HepG2 (cell line): ENCODE results near the gene CYB5R2. TPM values are rescaled to one million over a fixed set of nuclear protein-coding genes. Genes with fewer than 3 reads are reported as not detected.

Experiments
- ATAC-seq: fragments of 200-7000 bp; cut with Tn5 transposase; 3 replicates; pipeline ENCODE4 v1.9.1; 2020; ENCODE audit warnings: mild to moderate bottlenecking, moderate library complexity
- BruUV-seq: library from RNA; stranded (reverse); fragments of 400-500 nt; replicated peaks from 2 replicates; lab custom pipeline; 2021; lab: Mats Ljungman, UMichigan
- CTCF ChIA-PET: fragments of 300-600 bp; formaldehyde crosslinking; extraction: SDS; loops from one replicate; lab custom pipeline; 2021; ENCODE audit warnings: low total read pairs, inconsistent platforms, low intra/inter-chr PET ratio; lab: Yijun Ruan, JAX
- POLR2A ChIA-PET: fragments of 350-600 bp; sonication (Branson Sonifier 250); formaldehyde crosslinking; loops from one replicate; lab custom pipeline; 2020; ENCODE audit warnings: antibody characterized with exemption, inconsistent platforms; lab: Yijun Ruan, JAX
- DNase-seq: peaks from one replicate; pipeline ENCODE4 v3.0.0-alpha.2; 2015; ENCODE audit warnings: low spot score
- FAIRE-seq: peaks from 3 replicates; lab custom pipeline; 2011; peaks lifted over from hg19 to GRCh38; lab: Jason Lieb, UNC
- H2AFZ ChIP-seq: one replicate; pipeline ENCODE4 v1.6.1; 2011; ENCODE audit warnings: low read length, inconsistent platforms
- H3K27ac ChIP-seq: fragments of 300-600 bp; 3 replicates; pipeline ENCODE4 v1.8.0; 2011; ENCODE audit warnings: mixed run types, mild to moderate bottlenecking, mixed read lengths, low read length, inconsistent platforms; ENCODE audit not compliant: insufficient read depth; ENCODE audit errors: extremely low read length
- H3K27me3 ChIP-seq, 2 experiments: fragments of 200-600 bp in 1 of 2; 2 replicates in 1 of 2; 3 replicates in 1 of 2; pipeline versions ENCODE4 v1.6.0 to v1.8.0; 2011; ENCODE audit warnings: low read length in 2 of 2, mild to moderate bottlenecking in 2 of 2, moderate library complexity in 2 of 2, inconsistent platforms in 1 of 2; ENCODE audit not compliant: insufficient read depth in 2 of 2, control insufficient read depth in 1 of 2
- H3K36me3 ChIP-seq, 2 experiments: fragments of 200-600 bp in 1 of 2; replicated peaks in 1 of 2; 2 replicates in 1 of 2; 3 replicates in 1 of 2; pipeline versions ENCODE4 v1.5.1 to v1.8.0; 2011; ENCODE audit warnings: low read length in 2 of 2, inconsistent platforms in 1 of 2; ENCODE audit not compliant: insufficient read depth in 2 of 2, control insufficient read depth in 1 of 2
- H3K4me1 ChIP-seq: 2 replicates; pipeline ENCODE4 v1.5.1; 2012; ENCODE audit warnings: low read length, inconsistent platforms; ENCODE audit not compliant: insufficient read depth
- H3K4me2 ChIP-seq: 2 replicates; pipeline ENCODE4 v1.6.0; 2011; ENCODE audit warnings: low read depth, low read length, inconsistent platforms
- H3K4me3 ChIP-seq, 3 experiments: fragments of 200-600 bp in 1 of 3; sonication (generic), shearing (Covaris generic) in 1 of 3; replicated peaks in 1 of 3; 2 replicates each; pipeline ENCODE4 v1.5.1; 2011 to 2016; ENCODE audit warnings: low read length in 3 of 3, inconsistent platforms in 2 of 3, low read depth in 2 of 3, mild to moderate bottlenecking in 2 of 3, control low read depth in 1 of 3, mixed read lengths in 1 of 3; ENCODE audit not compliant: insufficient read depth in 1 of 3
- H3K79me2 ChIP-seq: one replicate; pipeline ENCODE4 v1.6.1; 2011; ENCODE audit warnings: low read length, inconsistent platforms; ENCODE audit not compliant: insufficient read depth
- H3K9ac ChIP-seq: 2 replicates; pipeline ENCODE4 v1.6.0; 2011; ENCODE audit warnings: mild to moderate bottlenecking, low read depth, low read length, inconsistent platforms; ENCODE audit not compliant: insufficient read depth
- H3K9me3 ChIP-seq: 2 replicates; pipeline ENCODE4 v1.5.1; 2012; ENCODE audit warnings: mild to moderate bottlenecking, low read length
- H4K20me1 ChIP-seq: 2 replicates; pipeline ENCODE4 v1.6.0; 2011; ENCODE audit warnings: inconsistent platforms, mild to moderate bottlenecking, low read length, moderate library complexity; ENCODE audit not compliant: insufficient read depth
- ARHGAP35 ChIP-seq: sonication (generic); formaldehyde crosslinking; IDR thresholded peaks from 2 replicates; pipeline ENCODE4 v1.9.0; 2022; ENCODE audit warnings: mild to moderate bottlenecking, inconsistent platforms, moderate library complexity, missing genetic modification reagents, borderline replicate concordance
- FOSL2 ChIP-seq: sonication (generic); formaldehyde crosslinking; IDR thresholded peaks from 2 replicates; pipeline ENCODE4 v1.4.0; 2020; ENCODE audit warnings: missing genetic modification reagents
- HNRNPL ChIP-seq: fragments of 200-400 bp; formaldehyde crosslinking; IDR thresholded peaks from 2 replicates; pipeline ENCODE4 v1.6.1; 2017; ENCODE audit warnings: mild to moderate bottlenecking, low read depth, low read length
- HOXA9 ChIP-seq: sonication (generic); formaldehyde crosslinking; IDR thresholded peaks from 2 replicates; pipeline ENCODE4 v1.8.1; 2022; ENCODE audit warnings: missing genetic modification reagents, mild to moderate bottlenecking, moderate library complexity, borderline replicate concordance
- KLF12 ChIP-seq: sonication (generic); formaldehyde crosslinking; IDR thresholded peaks from 2 replicates; pipeline ENCODE4 v1.4.0; 2020; ENCODE audit warnings: missing genetic modification reagents, borderline replicate concordance
- KLF15 ChIP-seq: sonication (generic); formaldehyde crosslinking; IDR thresholded peaks from 2 replicates; pipeline ENCODE4 v1.8.1; 2023; ENCODE audit warnings: borderline replicate concordance, mild to moderate bottlenecking, inconsistent platforms, missing genetic modification reagents, mixed read lengths
- MEIS1 ChIP-seq: sonication (generic); formaldehyde crosslinking; IDR thresholded peaks from 2 replicates; pipeline ENCODE4 v1.9.0; 2021; ENCODE audit warnings: mild to moderate bottlenecking, missing genetic modification reagents, moderate library complexity, borderline replicate concordance
- NFIC ChIP-seq: IDR thresholded peaks from 2 replicates; pipeline ENCODE4 v1.6.1; 2012; ENCODE audit warnings: mild to moderate bottlenecking, low read length, inconsistent platforms
- POLR2G ChIP-seq: fragments of 200-400 bp; formaldehyde crosslinking; IDR thresholded peaks from 2 replicates; pipeline ENCODE4 v1.6.1; 2018; ENCODE audit warnings: mild to moderate bottlenecking, low read depth, low read length, moderate library complexity
- REPIN1 ChIP-seq: sonication (generic); formaldehyde crosslinking; IDR thresholded peaks from 2 replicates; pipeline ENCODE4 v1.8.0; 2022; ENCODE audit warnings: missing genetic modification reagents, low read depth, mild to moderate bottlenecking, borderline replicate concordance
- REXO4 ChIP-seq: sonication (generic); formaldehyde crosslinking; IDR thresholded peaks from 2 replicates; pipeline ENCODE4 v1.8.0; 2022; ENCODE audit warnings: missing genetic modification reagents, mild to moderate bottlenecking, borderline replicate concordance
- SAFB2 ChIP-seq: sonication (generic); formaldehyde crosslinking; IDR thresholded peaks from 2 replicates; pipeline ENCODE4 v1.5.1; 2020; ENCODE audit warnings: missing genetic modification reagents, low read depth, mild to moderate bottlenecking, borderline replicate concordance
- SALL1 ChIP-seq: sonication (generic); formaldehyde crosslinking; IDR thresholded peaks from 2 replicates; pipeline ENCODE4 v1.8.0; 2022; ENCODE audit warnings: mild to moderate bottlenecking, missing genetic modification reagents
- SP140L ChIP-seq: sonication (generic); formaldehyde crosslinking; IDR thresholded peaks from 2 replicates; pipeline ENCODE4 v1.4.0; 2020; ENCODE audit warnings: missing genetic modification reagents, borderline replicate concordance
- SP4 ChIP-seq: sonication (generic); formaldehyde crosslinking; IDR thresholded peaks from 2 replicates; pipeline ENCODE4 v1.8.1; 2023; ENCODE audit warnings: mild to moderate bottlenecking, missing genetic modification reagents
- SRY ChIP-seq: sonication (generic); formaldehyde crosslinking; IDR thresholded peaks from 2 replicates; pipeline ENCODE4 v1.8.0; 2022; ENCODE audit warnings: mild to moderate bottlenecking, missing genetic modification reagents
- SSRP1 ChIP-seq: IDR thresholded peaks from 2 replicates; pipeline ENCODE4 v1.6.1; 2016; ENCODE audit warnings: control low read depth
- WIZ ChIP-seq: sonication (generic); formaldehyde crosslinking; IDR thresholded peaks from 2 replicates; pipeline ENCODE4 v1.5.1; 2020; ENCODE audit warnings: mild to moderate bottlenecking, missing genetic modification reagents
- ZFP1 ChIP-seq: IDR thresholded peaks from 2 replicates; pipeline ENCODE4 v1.6.1; 2016
- ZNF235 ChIP-seq: sonication (generic); formaldehyde crosslinking; IDR thresholded peaks from 2 replicates; pipeline ENCODE4 v1.8.1; 2023; ENCODE audit warnings: mild to moderate bottlenecking, missing genetic modification reagents, borderline replicate concordance
- ZNF430 ChIP-seq: sonication (generic); formaldehyde crosslinking; IDR thresholded peaks from 2 replicates; pipeline ENCODE4 v1.9.0; 2021; ENCODE audit warnings: mild to moderate bottlenecking, missing genetic modification reagents
- ZNF556 ChIP-seq: sonication (generic); formaldehyde crosslinking; IDR thresholded peaks from 2 replicates; pipeline ENCODE4 v1.4.0; 2020; ENCODE audit warnings: mild to moderate bottlenecking, missing genetic modification reagents, borderline replicate concordance
- ZNF724P ChIP-seq: sonication (generic); formaldehyde crosslinking; IDR thresholded peaks from 2 replicates; pipeline ENCODE4 v1.8.0; 2022; ENCODE audit warnings: missing genetic modification reagents, borderline replicate concordance
- ZNF746 ChIP-seq: sonication (generic); formaldehyde crosslinking; IDR thresholded peaks from 2 replicates; pipeline ENCODE4 v1.8.0; 2022; ENCODE audit warnings: mild to moderate bottlenecking, missing genetic modification reagents
- WGBS: methylation state at CpG from one replicate; pipeline ENCODE4 v1.1.6; 2017; ENCODE audit warnings: low lambda C conversion rate; 5-methylcytosine and 5-hydroxymethylcytosine counted together
- in situ Hi-C: cut with HindIII; loops from 2 replicates; pipeline ENCODE4 v1.10.0; 2017; ENCODE audit warnings: low pct_unique_long_range_greater_than_20kb; ENCODE audit not compliant: extremely low pct_ligation_motif_present
- intact Hi-C: fragments of 100-400 bp; cut with micrococcal nuclease; formaldehyde crosslinking; loops from one replicate; pipeline ENCODE4 v1.10.0; 2022; ENCODE audit not compliant: unreplicated experiment
- polyA plus RNA-seq, 8 experiments: library from polyadenylated mRNA; depleted of rRNA in 3 of 8; stranded (reverse) in 7 of 8; unstranded in 1 of 8; fragments of >200 nt; fragmentation: Illumina TruSeq in 4 of 8; extraction: Trizol in 4 of 8; gene quantifications; 2 replicates each; pipeline versions ENCODE4 v1.2.1 to v1.2.3, GENCODE V29; 2011 to 2016; ENCODE audit warnings: low read depth in 4 of 8, missing spikeins in 1 of 8, mixed read lengths in 1 of 8; ENCODE audit not compliant: insufficient read depth in 1 of 8
- total RNA-seq, 5 experiments: library from RNA; depleted of rRNA; stranded (reverse); fragments of >200 nt; fragmentation: Illumina TruSeq; extraction: Trizol; gene quantifications; 2 replicates each; pipeline ENCODE4 v1.2.3, GENCODE V29; 2016; ENCODE audit warnings: low read depth in 1 of 5

Gene CYB5R2
- total and polyA plus RNA-seq, 2 of the 13 experiments (the other 11 are each of a cell fraction or from before 2014, with no cell fraction given) = 0.40 to 0.51 TPM

GRCh38 chr11:7657306-7658025 lies 15.8 kb downstream of the CYB5R2 start (continued):
- TF ChIP-seq SP4 (CRISPR knock-in tag) (no peak), ZNF724P (CRISPR knock-in tag) (no peak), REXO4 (CRISPR knock-in tag) (no peak), HNRNPL (no peak), NFIC (no peak), POLR2G (no peak), SRY (CRISPR knock-in tag) (no peak), FOSL2 (CRISPR knock-in tag) (peak; percentile 32; the same call in 1 of the 2 replicates), WIZ (CRISPR knock-in tag) (no peak), KLF15 (CRISPR knock-in tag) (no peak), HOXA9 (no peak), SAFB2 (CRISPR knock-in tag) (no peak), SALL1 (peak; percentile 34; the same call in 1 of the 2 replicates), ZNF556 (CRISPR knock-in tag) (no peak)

- Histone ChIP-seq H3K4me2 (no peak overlapping the region), H3K27me3 (no peaks in the 10 kb centered on the region), H2AFZ (no peak overlapping the region), H3K9me3 (no peaks in the 10 kb centered on the region), H4K20me1 (no peaks in the 10 kb centered on the region), H3K27ac (no peak overlapping the region), H3K4me3 (no peak overlapping the region), H3K4me1 (peaks cover 36% of the 10 kb centered on the region), H3K36me3 (peaks cover 14 to 37% of the 10 kb centered on the region in 2 experiments; a peak in 4 of 5 replicates), H3K9ac (no peak overlapping the region), H3K79me2 (no peaks in the 10 kb centered on the region)
- ATAC-seq (peak; percentile 9; the same call in 2 of the 3 replicates), FAIRE-seq (no peak), DNase-seq (no peak)
- BruUV-seq = no TSS peak
- ChIA-PET CTCF (interaction anchor here (1.4 to 3.1 kb wide), 3 partner anchors 9 to 143 kb away, joined by 3 to 31 read pairs (median 7); partner anchors contain the start of gene PPFIBP2), POLR2A (interaction anchor here (0.7 to 1.5 kb wide), 4 partner anchors 81 to 85 kb away, joined by 3 to 11 read pairs (median 7); no protein-coding TSS in a partner anchor)
- in situ Hi-C loops (no loop called here), intact Hi-C loops (loop anchor here (2.0 kb wide), 2 partner anchors 84 to 144 kb away; partner anchors contain the start of gene PPFIBP2)
- 96% methylated on average over 8 of the region's 11 CpGs for WGBS
- TF ChIP-seq SSRP1 (no peak), MEIS1 (CRISPR knock-in tag) (no peak), ZNF235 (no peak), KLF12 (CRISPR knock-in tag) (no peak), REPIN1 (no peak), ARHGAP35 (CRISPR knock-in tag) (no peak), SP140L (CRISPR knock-in tag) (no peak), ZFP1 (no peak), ZNF746 (no peak), ZNF430 (no peak)
These were observed 16.6 kb downstream of the CYB5R2 start for GRCh38 chr11:7656704-7657103.
